Adipose tissue (tissue), 3 donors: ENCODE measurements around the gene VAV2. TPM values are rescaled to one million over a fixed set of nuclear protein-coding genes. Genes with fewer than 3 reads are reported as not detected.
"Not testable (repeated sequence)": the region's sequence is repeated elsewhere in the genome, so short reads cannot be mapped to it uniquely, and the experiment has no call there.

Experiments used
- H3K27ac ChIP-seq: one replicate; pipeline ENCODE4 v1.5.1; 2013; ENCODE audit warnings: low read depth, low read length
- WGBS, 3 donors: extraction: QIAGEN DNeasy Blood & Tissue Kit; methylation state at CpG; one replicate each; pipeline ENCODE4 v1.1.7; 2013; 5-methylcytosine and 5-hydroxymethylcytosine counted together
- polyA plus RNA-seq, 3 donors: library from polyadenylated mRNA; stranded (reverse); fragments of 200-250 nt; gene quantifications; one replicate each; pipeline ENCODE4 v1.2.3, GENCODE V29; 2013
- donor health status: healthy with polysubstance abuse.
- donor health status: Bipolar disorder and iron deficiency.
- donor health status: healthy.

VAV2 gene
- polyA plus RNA-seq, 3 donors = 6.0 to 15.2 (median 6.9) TPM

GRCh38 chr9:133916159-133916541, 76.0 kb downstream of the VAV2 start:
- H3K27ac ChIP-seq = no peak overlapping the region
- WGBS, 3 donors = 42 to 74% (median 73%) methylated on average over 16 of the region's 16 CpGs

GRCh38 chr9:133915534-133916158, 76.5 kb downstream of the VAV2 start:
- WGBS, 3 donors = 72 to 81% (median 77%) methylated on average over 30 of the region's 30 CpGs
- no peak overlapping the region for H3K27ac ChIP-seq

- WGBS, 3 donors = 39 to 60% (median 60%) methylated on average over 23 to 25 of the region's 25 CpGs
Measured at GRCh38 chr9:133914442-133915342, 77.4 kb downstream of the VAV2 start.

GRCh38 chr9:133913571-133914369, 78.4 kb downstream of the VAV2 start:
- WGBS, 3 donors = 70 to 86% (median 79%) methylated on average over 27 of the region's 27 CpGs

More at GRCh38 chr9:133914442-133915342, 77.4 kb downstream of the VAV2 start:
- H3K27ac ChIP-seq = no peak overlapping the region

GRCh38 chr9:133910855-133911514, 81.1 kb downstream of the VAV2 start:
- 61 to 79% (median 66%) methylated on average over 25 to 26 of the region's 26 CpGs for WGBS, 3 donors

More at GRCh38 chr9:133913571-133914369, 78.4 kb downstream of the VAV2 start:
- no peak overlapping the region for H3K27ac ChIP-seq

GRCh38 chr9:133906932-133907910, 84.9 kb downstream of the VAV2 start:
- 70 to 83% (median 80%) methylated on average over 29 to 31 of the region's 31 CpGs for WGBS, 3 donors
- no peak overlapping the region for H3K27ac ChIP-seq

More at GRCh38 chr9:133910855-133911514, 81.1 kb downstream of the VAV2 start:
- no peak overlapping the region for H3K27ac ChIP-seq

GRCh38 chr9:133906218-133906617, 85.9 kb downstream of the VAV2 start:
- no peak overlapping the region for H3K27ac ChIP-seq
- WGBS, 3 donors = 75 to 81% (median 76%) methylated on average over 13 of the region's 13 CpGs

- H3K27ac ChIP-seq = no peak overlapping the region
- WGBS, 3 donors = 93 to 97% (median 95%) methylated on average over 6 of the region's 6 CpGs
Measured at GRCh38 chr9:133905493-133905892, 86.6 kb downstream of the VAV2 start.

GRCh38 chr9:133904346-133905090, 87.6 kb downstream of the VAV2 start:
- WGBS, 3 donors = 77 to 83% (median 81%) methylated on average over 28 to 29 of the region's 29 CpGs
- no peak overlapping the region for H3K27ac ChIP-seq

GRCh38 chr9:133901184-133901835, 90.8 kb downstream of the VAV2 start:
- H3K27ac ChIP-seq = no peak overlapping the region
- 81 to 96% (median 95%) methylated on average over 17 to 18 of the region's 18 CpGs for WGBS, 3 donors

GRCh38 chr9:133897675-133898074, 94.4 kb downstream of the VAV2 start:
- H3K27ac ChIP-seq = no peak overlapping the region
- 66 to 73% (median 69%) methylated on average over 7 of the region's 7 CpGs for WGBS, 3 donors

- H3K27ac ChIP-seq = not testable (repeated sequence)
- WGBS, 3 donors = 89 to 96% (median 96%) methylated on average over 11 to 13 of the region's 13 CpGs
Measured at GRCh38 chr9:133896007-133896406, 96.1 kb downstream of the VAV2 start.

GRCh38 chr9:133895335-133895734, 96.8 kb downstream of the VAV2 start:
- no peak overlapping the region for H3K27ac ChIP-seq
- 86 to 89% (median 87%) methylated on average over 11 of the region's 11 CpGs for WGBS, 3 donors

- H3K27ac ChIP-seq = no peak overlapping the region
- 91 to 94% (median 93%) methylated on average over 23 to 24 of the region's 24 CpGs for WGBS, 3 donors
Measured at GRCh38 chr9:133894377-133895321, 97.5 kb downstream of the VAV2 start.
